ENCODE results near the gene MAN1A2. TPM values are rescaled to one million over a fixed set of nuclear protein-coding genes. Genes with fewer than 3 reads are reported as not detected.

MAN1A2 gene
- total RNA-seq, 6 experiments from 2014 or later: 24.6 to 39.2 (median 31.2) TPM

GRCh38 chr1:117387060-117387633 lies 19.9 kb downstream of the MAN1A2 start:
- H3K9me3 ChIP-seq: no peaks in the 10 kb centered on the region
- intact Hi-C loops (cut with DNase I): no loop called here
- no peak for TF ChIP-seq CTCF (IDR thresholded peaks at IDR 0.05)
- no peak for TF ChIP-seq POLR2A (IDR thresholded peaks at IDR 0.05)
- no peaks in the 10 kb centered on the region for H3K36me3 ChIP-seq
- no peaks in the 10 kb centered on the region for H3K27me3 ChIP-seq
- ATAC-seq: no peak
- H3K27ac ChIP-seq: no peak overlapping the region
- peaks cover 0 to 7% (median 2%) of the 10 kb centered on the region in 4 donors for H3K4me1 ChIP-seq
- 94% methylated on average over 2 of the region's 2 CpGs for WGBS (ENCODE audit: insufficient coverage, low coverage, low lambda C conversion rate, missing lambda C conversion rate)
- no peak for DNase-seq
- H3K4me3 ChIP-seq: no peak overlapping the region

DNA sequence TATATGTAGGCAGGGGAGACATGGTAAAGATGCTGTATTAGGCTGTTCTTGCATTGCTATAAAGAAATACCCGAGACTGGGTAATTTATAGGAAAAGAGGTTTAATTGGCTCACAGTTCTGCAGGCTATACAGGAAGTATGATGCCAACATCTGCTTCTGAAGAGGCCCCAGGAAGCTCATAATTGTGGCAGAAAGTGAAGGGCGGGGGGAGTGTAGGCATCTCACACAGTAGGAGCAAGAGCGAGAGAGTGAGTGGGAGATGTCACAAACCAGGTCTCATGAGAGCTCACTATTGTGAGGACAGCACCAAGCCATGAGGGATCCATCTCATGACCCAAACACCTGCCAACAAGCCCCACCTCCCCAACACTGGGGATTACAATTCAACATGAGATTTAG lies 21.1 kb downstream of the MAN1A2 start:
- no peak for TF ChIP-seq CTCF (IDR thresholded peaks at IDR 0.05)
- TF ChIP-seq POLR2A (IDR thresholded peaks at IDR 0.05): no peak
- intact Hi-C loops (cut with DNase I): no loop called here
- no peak for ATAC-seq
- no peaks in the 10 kb centered on the region for H3K36me3 ChIP-seq
- H3K27me3 ChIP-seq: no peaks in the 10 kb centered on the region
- no peak overlapping the region for H3K4me3 ChIP-seq
- H3K4me1 ChIP-seq: peaks cover 0 to 7% (median 2%) of the 10 kb centered on the region in 4 donors
- H3K9me3 ChIP-seq: no peaks in the 10 kb centered on the region
- WGBS (ENCODE audit: insufficient coverage, low coverage, low lambda C conversion rate, missing lambda C conversion rate): 87% methylated on average over 1 of the region's 3 CpGs
- H3K27ac ChIP-seq: no peak overlapping the region
- DNase-seq: no peak

DNA sequence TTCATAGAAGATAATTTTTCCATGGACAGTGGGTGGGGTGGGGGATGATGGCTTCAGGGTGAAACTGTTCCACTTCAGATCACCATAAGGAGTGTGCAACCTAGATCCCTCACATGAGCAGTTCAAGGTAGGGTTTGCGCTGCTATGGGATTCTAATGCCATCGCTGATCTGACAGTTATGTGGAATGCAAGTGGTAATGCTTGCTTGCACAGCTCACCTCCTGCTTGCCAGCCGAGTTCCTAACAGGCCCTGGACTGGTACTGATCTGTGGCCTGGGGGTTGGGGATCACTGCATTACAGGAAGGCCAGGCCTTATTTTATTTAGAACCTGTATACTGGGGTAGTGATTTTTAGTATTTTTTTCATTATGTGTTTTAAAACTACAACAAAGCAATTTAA lies 22.0 kb downstream of the MAN1A2 start:
- Histone ChIP-seq H3K27ac (no peak overlapping the region), H3K27me3 (no peaks in the 10 kb centered on the region), H3K36me3 (no peaks in the 10 kb centered on the region), H3K4me1 (peaks cover 0 to 7% (median 2%) of the 10 kb centered on the region in 4 donors), H3K4me3 (no peak overlapping the region), H3K9me3 (no peaks in the 10 kb centered on the region)
- intact Hi-C loops (cut with DNase I): no loop called here
- no peak for DNase-seq
- ATAC-seq: peak in 3 of 4 donors; percentile 15 to 40 (median 23)
- TF ChIP-seq CTCF (IDR thresholded peaks at IDR 0.05) (no peak), POLR2A (IDR thresholded peaks at IDR 0.05) (no peak)
- WGBS (ENCODE audit: insufficient coverage, low coverage, low lambda C conversion rate, missing lambda C conversion rate): 29% methylated on average over 1 of the region's 3 CpGs

GRCh38 chr1:117389779-117390178 lies 22.5 kb downstream of the MAN1A2 start:
- Histone ChIP-seq H3K9me3 (no peaks in the 10 kb centered on the region), H3K27ac (no peak overlapping the region), H3K4me3 (no peak overlapping the region), H3K36me3 (no peaks in the 10 kb centered on the region), H3K27me3 (no peaks in the 10 kb centered on the region), H3K4me1 (peaks cover 0 to 7% (median 2%) of the 10 kb centered on the region in 4 donors)
- no peak for ATAC-seq
- no peak for DNase-seq
- no peak for TF ChIP-seq POLR2A (IDR thresholded peaks at IDR 0.05)
- TF ChIP-seq CTCF (IDR thresholded peaks at IDR 0.05): no peak
- WGBS (ENCODE audit: insufficient coverage, low coverage, low lambda C conversion rate, missing lambda C conversion rate): 100% methylated on average over 1 of the region's 1 CpG
- intact Hi-C loops (cut with DNase I): no loop called here
